Left lobe of liver (tissue), 2 donors: ENCODE data around the gene SUCO. TPM values are rescaled to one million over a fixed set of nuclear protein-coding genes. Genes with fewer than 3 reads are reported as not detected.
"Not testable (repeated sequence)": the region's sequence is repeated elsewhere in the genome, so short reads cannot be mapped to it uniquely, and the experiment has no call there.

Experiments
- ATAC-seq: fragments of 200-7000 bp; cut with Tn5 transposase; one replicate; pipeline ENCODE4 v1.9.1; 2020; ENCODE audit warnings: mild to moderate bottlenecking, moderate library complexity
- DNase-seq: peaks from one replicate; pipeline ENCODE4 v3.0.0-alpha.2; 2020; ENCODE audit warnings: low spot score
- total RNA-seq: library from RNA; stranded (reverse); gene quantifications from one replicate; pipeline ENCODE4 v1.2.1, GENCODE V29; 2021
- donor health status: DM: no; HTN: no; CAD: no; lungs with moderate emphysema.
- donor health status: DM: no; HTN: yes; CAD: no.

Gene SUCO
- total RNA-seq, 1 donor from 2014 or later, result 6.1 TPM

DNA sequence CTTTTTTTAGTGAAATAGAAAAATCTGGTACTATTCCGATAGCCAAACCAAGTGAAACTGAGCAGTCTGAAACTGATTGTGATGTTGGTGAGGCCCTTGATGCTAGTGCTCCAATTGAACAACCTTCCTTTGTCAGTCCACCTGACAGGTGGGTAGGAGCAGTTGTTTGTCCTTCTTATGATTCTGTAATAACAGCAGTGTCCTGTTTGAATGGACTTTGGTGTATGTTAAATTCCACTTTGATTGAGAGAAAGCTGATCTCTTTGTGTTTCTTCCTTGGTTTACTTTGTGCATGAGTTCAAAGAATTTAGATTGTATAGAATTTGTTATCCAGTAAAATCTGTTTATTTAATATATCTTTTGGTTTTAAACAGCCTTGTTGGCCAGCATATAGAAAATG is 24.3 kb downstream of the SUCO start:
- ATAC-seq (no peak), DNase-seq (no peak)

- DNase-seq, result no peak
- no peak for ATAC-seq
Measured at GRCh38 chr1:172559572-172560210, 26.7 kb downstream of the SUCO start.

- no peak for DNase-seq
- no peak for ATAC-seq
Measured at GRCh38 chr1:172561252-172561651, 28.3 kb downstream of the SUCO start.

DNA sequence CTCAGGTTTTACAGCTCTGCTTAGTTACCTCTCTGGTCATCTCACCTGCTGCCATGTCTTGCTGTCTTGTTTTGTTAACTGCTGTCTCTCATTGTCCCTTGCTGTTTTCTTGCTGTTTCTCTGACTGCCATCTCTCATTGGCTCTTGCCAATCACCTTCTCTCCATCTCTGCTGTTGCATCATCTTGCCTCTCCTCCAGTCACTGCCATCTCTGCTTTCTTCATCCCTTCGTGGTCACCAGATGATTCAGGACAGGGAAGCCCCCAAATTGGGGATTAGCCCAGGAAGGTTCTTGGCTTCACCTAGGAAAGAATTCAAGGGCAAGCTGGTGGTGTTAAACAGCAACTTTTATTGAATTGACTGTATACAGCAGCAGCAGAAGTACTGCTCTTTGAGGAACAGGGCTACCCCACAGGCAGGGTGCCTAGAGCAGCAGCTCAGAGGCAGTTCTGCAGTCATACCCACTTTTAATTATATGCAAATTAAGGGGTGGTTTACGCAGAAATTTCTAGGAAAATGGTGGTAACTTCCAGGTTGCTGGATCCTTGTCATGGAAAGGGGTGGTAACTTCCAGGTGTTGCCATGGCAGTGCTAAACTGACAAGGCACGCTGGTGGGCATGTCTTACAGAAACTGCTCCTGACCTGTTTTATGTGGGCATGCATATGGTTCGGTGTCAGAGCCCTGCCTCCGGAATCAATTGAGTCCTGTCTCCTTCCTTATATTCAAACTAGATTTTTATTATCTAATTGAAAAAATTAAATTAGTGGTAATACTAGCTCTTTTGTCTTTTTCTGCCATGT is 33.4 kb downstream of the SUCO start:
- ATAC-seq (no peak), DNase-seq (no peak)

DNA sequence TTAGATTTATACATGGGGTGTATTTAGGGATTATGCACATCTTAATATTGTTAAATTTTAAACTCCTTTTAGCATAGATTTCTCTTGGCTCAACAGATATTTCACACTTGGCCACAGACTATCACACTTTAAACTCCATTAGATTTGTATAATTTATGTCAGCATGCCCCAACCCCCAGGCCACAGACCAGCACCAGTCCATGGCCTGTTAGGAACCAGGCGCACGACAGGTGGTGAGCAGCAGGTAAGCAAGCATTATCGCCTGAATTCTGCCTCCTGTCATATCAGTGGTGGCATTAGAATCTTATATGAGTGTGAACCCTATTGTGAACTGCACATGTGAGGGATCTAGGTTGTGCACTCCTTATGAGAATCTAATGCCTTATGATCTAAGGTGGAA is 34.8 kb downstream of the SUCO start:
- DNase-seq (no peak), ATAC-seq (no peak)

GRCh38 chr1:172574080-172574479 is 41.1 kb downstream of the SUCO start:
- no peak for DNase-seq
- ATAC-seq, result no peak

DNA sequence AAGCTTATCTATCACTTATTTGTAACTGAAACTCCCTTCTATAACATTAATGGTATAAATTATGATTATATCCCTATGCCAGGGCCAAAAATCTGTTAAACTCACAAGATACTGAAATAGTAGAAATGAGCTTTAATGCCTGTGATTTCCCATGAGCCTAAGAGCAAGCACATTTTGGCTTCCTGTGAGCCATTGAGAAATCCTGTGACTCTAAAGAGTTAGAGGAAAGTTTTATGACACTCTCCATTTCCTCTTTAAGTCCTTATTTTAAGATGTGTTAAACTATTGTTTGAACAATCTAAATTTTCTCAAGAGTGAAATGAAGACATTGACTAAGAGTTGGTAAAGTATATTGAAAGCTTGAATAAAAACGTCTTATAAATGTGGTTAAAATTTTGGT is 45.6 kb downstream of the SUCO start:
- DNase-seq (no peak), ATAC-seq (no peak)

- DNase-seq (no peak), ATAC-seq (no peak)
Measured at GRCh38 chr1:172581273-172581672, 48.3 kb downstream of the SUCO start.

- no peak for ATAC-seq
Measured at GRCh38 chr1:172581779-172582178, 48.8 kb downstream of the SUCO start.

GRCh38 chr1:172582889-172583288 is 49.9 kb downstream of the SUCO start:
- ATAC-seq (no peak), DNase-seq (no peak)

More at GRCh38 chr1:172581779-172582178, 48.8 kb downstream of the SUCO start:
- no peak for DNase-seq

DNA sequence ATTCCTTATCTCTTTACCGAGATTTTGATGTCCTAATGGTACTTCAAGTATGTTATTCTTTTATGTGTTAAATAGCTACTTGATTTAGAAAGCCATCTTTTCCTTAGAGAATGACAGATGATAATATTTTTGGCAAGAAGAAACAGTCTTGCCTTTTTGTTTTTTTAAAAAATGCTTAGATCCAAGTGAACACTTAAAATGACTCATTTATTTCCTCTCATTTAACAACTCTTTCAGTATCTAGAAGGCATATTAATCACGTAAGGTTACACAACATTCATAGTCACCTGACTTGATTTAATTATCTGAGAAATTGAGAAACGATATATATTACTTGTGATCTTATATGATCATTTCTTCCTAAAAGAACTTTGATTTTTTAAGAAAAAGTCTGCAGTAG is 52.4 kb downstream of the SUCO start:
- no peak for ATAC-seq
- DNase-seq, result no peak

- no peak for ATAC-seq
Measured at GRCh38 chr1:172585861-172586260, 52.9 kb downstream of the SUCO start.

DNA sequence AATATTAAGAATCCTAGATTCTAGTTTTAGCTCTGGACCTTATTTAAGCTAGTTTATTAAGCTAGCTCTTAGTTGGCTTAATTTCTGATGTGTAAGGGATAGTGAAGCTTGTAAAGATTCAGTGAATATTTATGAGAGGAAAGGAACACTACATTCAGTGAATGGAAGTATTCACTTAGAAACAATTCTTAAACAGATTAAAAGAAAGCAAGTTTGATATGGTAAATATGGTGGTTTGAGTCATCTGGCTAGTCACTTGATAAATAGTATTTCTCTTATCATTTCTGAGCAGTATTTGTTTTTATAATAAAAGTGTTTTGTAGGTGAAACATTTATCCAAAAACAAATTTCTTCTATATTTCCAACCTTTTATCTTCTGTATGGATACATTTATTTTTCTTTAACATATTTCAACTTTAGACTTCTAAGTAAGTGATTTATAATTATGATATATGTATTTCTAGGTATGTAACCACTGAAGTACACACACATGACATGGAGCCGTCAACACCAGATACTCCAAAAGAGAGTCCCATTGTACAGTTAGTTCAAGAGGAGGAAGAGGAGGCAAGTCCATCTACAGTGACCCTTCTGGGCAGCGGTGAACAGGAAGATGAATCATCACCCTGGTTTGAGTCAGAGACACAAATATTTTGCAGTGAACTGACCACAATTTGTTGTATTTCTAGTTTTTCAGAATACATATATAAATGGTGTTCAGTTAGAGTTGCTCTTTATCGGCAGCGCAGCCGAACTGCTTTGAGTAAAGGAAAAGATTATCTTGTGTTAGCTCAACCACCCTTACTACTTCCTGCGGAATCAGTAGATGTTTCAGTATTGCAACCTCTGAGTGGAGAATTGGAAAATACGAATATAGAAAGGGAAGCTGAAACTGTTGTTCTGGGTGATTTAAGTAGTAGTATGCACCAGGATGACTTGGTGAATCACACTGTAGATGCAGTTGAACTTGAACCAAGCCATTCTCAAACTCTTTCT is 55.6 kb downstream of the SUCO start:
- no peak for DNase-seq
- ATAC-seq, result no peak

More at GRCh38 chr1:172585861-172586260, 52.9 kb downstream of the SUCO start:
- no peak for DNase-seq

- DNase-seq (no peak), ATAC-seq (no peak)
Measured at GRCh38 chr1:172589553-172589952, 56.6 kb downstream of the SUCO start.

- not testable (repeated sequence) for ATAC-seq, DNase-seq
Measured at GRCh38 chr1:172591429-172591828, 58.5 kb downstream of the SUCO start.

DNA sequence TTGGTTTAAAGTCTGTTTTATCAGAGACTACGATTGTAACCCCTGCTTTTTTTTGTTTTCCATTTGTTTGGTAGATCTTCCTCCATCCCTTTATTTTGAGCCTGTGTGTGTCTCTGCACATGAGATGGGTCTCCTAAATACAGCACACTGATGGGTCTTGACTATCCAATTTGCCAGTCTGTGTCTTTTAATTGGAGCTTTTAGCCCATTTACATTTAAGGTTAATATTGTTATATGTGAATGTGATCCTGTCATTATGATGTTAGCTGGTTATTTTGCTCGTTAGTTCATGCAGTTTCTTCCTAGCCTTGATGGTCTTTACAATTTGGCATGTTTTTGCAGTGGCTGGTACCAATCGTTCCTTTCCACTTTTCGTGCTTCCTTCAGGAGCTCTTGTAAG is 62.1 kb downstream of the SUCO start:
- not testable (repeated sequence) for DNase-seq, ATAC-seq

DNA sequence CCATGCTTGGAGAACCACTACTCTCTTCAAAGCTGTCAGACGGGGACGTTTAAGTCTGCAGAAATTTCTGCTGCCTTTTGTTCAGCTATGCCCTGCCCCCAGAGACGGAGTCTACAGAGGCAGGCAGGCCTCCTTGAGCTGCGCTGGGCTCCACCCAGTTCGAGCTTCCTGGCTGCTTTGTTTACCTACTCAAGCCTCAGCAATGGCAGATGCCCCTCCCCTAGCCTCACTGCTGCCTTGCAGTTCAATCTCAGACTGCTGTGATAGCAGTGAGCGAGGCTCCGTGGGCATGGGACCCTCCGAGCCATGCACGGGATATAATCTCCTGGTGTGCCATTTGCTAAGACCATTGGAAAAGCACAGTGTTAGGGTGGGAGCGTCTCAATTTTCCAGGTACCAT is 63.8 kb downstream of the SUCO start:
- not testable (repeated sequence) for DNase-seq, ATAC-seq

GRCh38 chr1:172599912-172600311 is 67.0 kb downstream of the SUCO start:
- no peak for DNase-seq

GRCh38 chr1:172600615-172601014 is 67.7 kb downstream of the SUCO start:
- DNase-seq, result no peak
- ATAC-seq, result no peak

More at GRCh38 chr1:172599912-172600311, 67.0 kb downstream of the SUCO start:
- ATAC-seq, result no peak

GRCh38 chr1:172601046-172601630 is 68.2 kb downstream of the SUCO start:
- DNase-seq, result no peak
- no peak for ATAC-seq

DNA sequence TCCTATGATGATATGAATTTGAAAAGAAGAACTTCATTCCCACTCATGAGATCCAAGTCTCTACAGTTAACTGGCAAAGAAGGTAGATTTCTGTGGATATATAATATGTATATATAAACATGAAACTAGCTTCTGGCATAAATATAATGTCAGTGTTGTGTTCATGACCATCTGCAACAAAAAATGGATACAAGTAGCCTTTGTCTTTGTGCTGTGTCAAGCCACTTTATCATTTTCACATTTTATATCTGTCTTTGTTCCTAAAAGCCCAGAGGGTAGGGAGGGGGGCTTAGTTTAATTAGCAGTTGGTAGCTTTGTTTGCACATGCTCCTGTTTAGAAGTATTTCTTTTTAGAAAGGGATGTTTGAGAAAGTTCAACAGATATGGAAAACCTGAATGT is 69.8 kb downstream of the SUCO start:
- DNase-seq, result no peak
- no peak for ATAC-seq
